Bronchial epithelial cell (primary cell): ENCODE measurements around the gene FRMD3. TPM values are rescaled to one million over a fixed set of nuclear protein-coding genes. Genes with fewer than 3 reads are reported as not detected.

Experiments used
- DNase-seq: peaks from one replicate; pipeline ENCODE4 v3.0.0-alpha.2; 2010; ENCODE audit warnings: low read depth
- FAIRE-seq: peaks from 2 replicates; lab custom pipeline; 2011; peaks lifted over from hg19 to GRCh38; lab: Jason Lieb, UNC
- H3K27me3 ChIP-seq: 2 replicates; pipeline ENCODE4 v1.5.1; 2011; ENCODE audit warnings: low read length; ENCODE audit not compliant: control insufficient read depth, insufficient read depth
- H3K36me3 ChIP-seq: 2 replicates; pipeline ENCODE4 v1.5.1; 2011; ENCODE audit warnings: low read length; ENCODE audit not compliant: control insufficient read depth, insufficient read depth
- H3K4me3 ChIP-seq: 2 replicates; pipeline ENCODE4 v1.5.1; 2011; ENCODE audit warnings: mild to moderate bottlenecking, low read depth, low read length, control low read depth
- CTCF ChIP-seq: IDR thresholded peaks from 2 replicates; pipeline ENCODE4 v1.5.1; 2011; ENCODE audit warnings: mild to moderate bottlenecking, moderate library complexity, low read length, control low read depth, inconsistent platforms; ENCODE audit not compliant: insufficient read depth, severe bottlenecking
- total RNA-seq: library from RNA; depleted of rRNA; stranded (reverse); fragments of >200 nt; gene quantifications from 2 replicates; pipeline ENCODE4 v1.2.1, GENCODE V29; 2014

The FRMD3 gene
- total RNA-seq, 1 donor from 2014 or later = under 0.01 TPM

- TF ChIP-seq CTCF = no peak
- H3K27me3 ChIP-seq = no peaks in the 10 kb centered on the region
- FAIRE-seq = no peak
- H3K4me3 ChIP-seq = no peak overlapping the region
- DNase-seq = no peak
- no peaks in the 10 kb centered on the region for H3K36me3 ChIP-seq
Observed at GRCh38 chr9:83233647-83234046, 304.6 kb downstream of the FRMD3 start.

- FAIRE-seq (no peak), DNase-seq (no peak)
- Histone ChIP-seq H3K36me3 (no peaks in the 10 kb centered on the region), H3K4me3 (no peak overlapping the region), H3K27me3 (no peaks in the 10 kb centered on the region)
- no peak for TF ChIP-seq CTCF
Observed at GRCh38 chr9:83231039-83231438, 307.2 kb downstream of the FRMD3 start.

- DNase-seq (peak; percentile 86), FAIRE-seq (peak; percentile 32)
- Histone ChIP-seq H3K36me3 (no peaks in the 10 kb centered on the region), H3K4me3 (no peak overlapping the region), H3K27me3 (no peaks in the 10 kb centered on the region)
- no peak for TF ChIP-seq CTCF
Observed at GRCh38 chr9:83220730-83221129, 317.5 kb downstream of the FRMD3 start.

- DNase-seq (peak; percentile 23), FAIRE-seq (no peak)
- Histone ChIP-seq H3K27me3 (no peaks in the 10 kb centered on the region), H3K36me3 (no peaks in the 10 kb centered on the region), H3K4me3 (peak overlapping the region; percentile 44)
- no peak for TF ChIP-seq CTCF
Observed at GRCh38 chr9:83219924-83220438, 318.2 kb downstream of the FRMD3 start.

- DNase-seq (peak; percentile 65), FAIRE-seq (no peak)
- Histone ChIP-seq H3K36me3 (no peaks in the 10 kb centered on the region), H3K4me3 (peak overlapping the region; percentile 44), H3K27me3 (no peaks in the 10 kb centered on the region)
- peak; percentile 76 for TF ChIP-seq CTCF
Observed at GRCh38 chr9:83219154-83219923, 318.9 kb downstream of the FRMD3 start.
